ENCODE measurements around the gene NRXN3.
A peak's percentile ranks its signal among the peaks of the same experiment; 100 is the strongest.

- TF ChIP-seq, protein P1, sequence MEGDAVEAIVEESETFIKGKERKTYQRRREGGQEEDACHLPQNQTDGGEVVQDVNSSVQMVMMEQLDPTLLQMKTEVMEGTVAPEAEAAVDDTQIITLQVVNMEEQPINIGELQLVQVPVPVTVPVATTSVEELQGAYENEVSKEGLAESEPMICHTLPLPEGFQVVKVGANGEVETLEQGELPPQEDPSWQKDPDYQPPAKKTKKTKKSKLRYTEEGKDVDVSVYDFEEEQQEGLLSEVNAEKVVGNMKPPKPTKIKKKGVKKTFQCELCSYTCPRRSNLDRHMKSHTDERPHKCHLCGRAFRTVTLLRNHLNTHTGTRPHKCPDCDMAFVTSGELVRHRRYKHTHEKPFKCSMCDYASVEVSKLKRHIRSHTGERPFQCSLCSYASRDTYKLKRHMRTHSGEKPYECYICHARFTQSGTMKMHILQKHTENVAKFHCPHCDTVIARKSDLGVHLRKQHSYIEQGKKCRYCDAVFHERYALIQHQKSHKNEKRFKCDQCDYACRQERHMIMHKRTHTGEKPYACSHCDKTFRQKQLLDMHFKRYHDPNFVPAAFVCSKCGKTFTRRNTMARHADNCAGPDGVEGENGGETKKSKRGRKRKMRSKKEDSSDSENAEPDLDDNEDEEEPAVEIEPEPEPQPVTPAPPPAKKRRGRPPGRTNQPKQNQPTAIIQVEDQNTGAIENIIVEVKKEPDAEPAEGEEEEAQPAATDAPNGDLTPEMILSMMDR (conservative IDR thresholded peaks at IDR 0.05; ENCODE audit: low read depth, low read length): peak; percentile 43; the same call in 1 of the 2 replicates
- TF ChIP-seq EZH2 (IDR thresholded peaks at IDR 0.05; ENCODE audit: low read length, unreplicated experiment): no peak
Observed at GRCh38 chr14:79274641-79275291, 1104.6 kb downstream of the NRXN3 start.
